Activated CD8-positive, alpha-beta T cell treated with anti-CD3 and anti-CD28 coated beads, Interleukin-2, amount 10 ng/mL, durations not matched to agents 7 days and 5 days (primary cell): ENCODE measurements around the gene APH1B. TPM values are rescaled to one million over a fixed set of nuclear protein-coding genes. Genes with fewer than 3 reads are reported as not detected.

Experiments used
- ATAC-seq: fragments of 150-1000 bp; cut with Tn5 transposase; one replicate; pipeline ENCODE4 v1.10.0; 2021; ENCODE audit warnings: moderate library complexity
- CTCF ChIA-PET: fragments of 350-600 bp; sonication (Branson Sonifier 250); formaldehyde crosslinking; loops from one replicate; lab custom pipeline; 2021; ENCODE audit warnings: antibody characterized with exemption; lab: Charles Lee
- POLR2A ChIA-PET: fragments of 350-600 bp; sonication (Branson Sonifier 250); formaldehyde crosslinking; loops from one replicate; lab custom pipeline; 2021; ENCODE audit warnings: antibody characterized with exemption; lab: Charles Lee
- DNase-seq: peaks from one replicate; pipeline ENCODE4 v3.0.0-alpha.2; 2020
- H3K27ac Mint-ChIP-seq: one replicate; pipeline ENCODE4 v1.8.0; 2021; ENCODE audit warnings: mild to moderate bottlenecking, mixed read lengths
- H3K27me3 Mint-ChIP-seq: one replicate; pipeline ENCODE4 v1.8.0; 2021; ENCODE audit warnings: low read depth, mixed read lengths
- H3K36me3 Mint-ChIP-seq: one replicate; pipeline ENCODE4 v1.8.0; 2021; ENCODE audit warnings: low read depth, mixed read lengths
- H3K4me1 Mint-ChIP-seq: one replicate; pipeline ENCODE4 v1.8.0; 2021; ENCODE audit warnings: low read depth, mixed read lengths
- H3K4me3 Mint-ChIP-seq: one replicate; pipeline ENCODE4 v1.8.0; 2021; ENCODE audit warnings: mild to moderate bottlenecking, mixed read lengths
- H3K9me3 Mint-ChIP-seq: one replicate; pipeline ENCODE4 v1.8.0; 2022; ENCODE audit warnings: mixed read lengths; ENCODE audit not compliant: insufficient read depth
- total RNA-seq, 2 experiments: library from RNA; stranded (reverse); gene quantifications; one replicate each; pipeline ENCODE4 v1.2.3, GENCODE V29; 2021

APH1B gene
- total RNA-seq, 2 experiments from 2014 or later, result 9.1 to 10.1 TPM

DNA sequence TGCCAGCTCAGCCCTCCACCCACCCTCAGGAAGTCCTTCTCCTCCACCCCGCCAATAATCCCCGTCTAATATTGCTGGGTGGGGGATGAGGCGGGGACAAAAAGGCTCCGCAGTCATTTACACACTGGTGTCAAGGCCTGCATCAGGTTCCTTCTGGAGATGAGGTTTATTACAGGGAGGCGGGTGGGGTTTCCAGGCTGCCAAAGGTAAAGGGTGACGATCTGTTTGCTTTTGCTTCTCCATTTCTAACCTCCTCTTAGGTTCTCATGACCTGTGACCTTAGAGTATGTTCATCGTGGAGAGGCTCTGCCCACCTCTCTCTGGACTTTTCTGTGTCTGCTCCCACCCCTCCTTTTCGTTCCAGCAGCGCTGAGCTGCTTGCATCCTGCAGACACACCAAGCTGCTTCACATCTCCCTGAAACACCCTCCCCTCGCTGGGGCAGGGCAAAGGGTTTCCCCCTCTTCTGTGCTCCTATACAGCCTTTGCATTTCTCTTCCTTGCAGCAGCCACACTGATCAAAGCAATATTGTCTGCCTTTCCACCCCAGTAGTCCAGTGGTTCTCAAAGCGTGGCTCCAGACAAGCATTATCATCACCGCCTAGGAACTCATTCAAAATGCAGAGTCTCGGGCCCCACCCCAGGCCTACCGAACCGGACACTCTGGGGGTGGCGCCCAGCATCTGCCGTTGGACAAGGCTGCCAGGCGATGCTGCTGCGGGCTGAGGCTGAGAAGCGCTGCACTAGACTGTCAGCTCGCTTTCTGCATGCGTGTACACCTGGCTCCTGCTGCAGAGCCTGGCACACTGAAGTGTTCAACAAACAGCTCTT is 77.6 kb downstream of the APH1B start:
- POLR2A ChIA-PET, result no interaction called here
- H3K27ac Mint-ChIP-seq, result no peak overlapping the region
- H3K4me1 Mint-ChIP-seq, result no peaks in the 10 kb centered on the region
- no peak overlapping the region for H3K4me3 Mint-ChIP-seq
- ATAC-seq (no peak), DNase-seq (no peak)
- CTCF ChIA-PET, result no interaction called here
- H3K27me3 Mint-ChIP-seq, result peaks cover 12% of the 10 kb centered on the region
- no peaks in the 10 kb centered on the region for H3K36me3 Mint-ChIP-seq
- no peaks in the 10 kb centered on the region for H3K9me3 Mint-ChIP-seq

DNA sequence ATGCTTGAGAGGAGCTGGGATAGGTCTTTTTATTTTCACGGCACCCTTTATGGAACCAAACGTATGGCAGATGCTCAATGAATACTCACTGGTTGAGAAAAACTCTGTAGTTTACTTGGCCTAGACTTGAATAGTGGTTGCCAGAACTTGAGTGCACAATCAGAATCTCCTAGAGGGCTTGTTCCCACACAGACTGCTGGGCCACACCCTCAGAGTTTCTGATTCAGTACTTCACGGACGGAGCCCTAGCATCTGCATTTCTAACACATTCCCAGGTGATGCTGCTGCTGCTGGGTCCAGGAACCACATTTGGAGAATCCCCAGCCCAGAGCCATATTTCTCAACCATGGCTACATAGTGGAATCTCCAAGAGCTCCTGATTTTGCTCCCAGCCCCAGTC is 79.7 kb downstream of the APH1B start:
- peaks cover 18% of the 10 kb centered on the region for H3K27me3 Mint-ChIP-seq
- no peak overlapping the region for H3K27ac Mint-ChIP-seq
- DNase-seq (no peak), ATAC-seq (no peak)
- no peak overlapping the region for H3K4me3 Mint-ChIP-seq
- no peaks in the 10 kb centered on the region for H3K9me3 Mint-ChIP-seq
- CTCF ChIA-PET, result interaction anchor here (0.6 kb wide), 1 partner anchor 10 kb away, joined by 3 read pairs; no protein-coding TSS in a partner anchor
- H3K4me1 Mint-ChIP-seq, result no peaks in the 10 kb centered on the region
- no peaks in the 10 kb centered on the region for H3K36me3 Mint-ChIP-seq
- POLR2A ChIA-PET, result interaction anchor here (0.6 kb wide), 1 partner anchor 200 kb away, joined by 3 read pairs; the partner anchor contains the start of gene RPS27L

DNA sequence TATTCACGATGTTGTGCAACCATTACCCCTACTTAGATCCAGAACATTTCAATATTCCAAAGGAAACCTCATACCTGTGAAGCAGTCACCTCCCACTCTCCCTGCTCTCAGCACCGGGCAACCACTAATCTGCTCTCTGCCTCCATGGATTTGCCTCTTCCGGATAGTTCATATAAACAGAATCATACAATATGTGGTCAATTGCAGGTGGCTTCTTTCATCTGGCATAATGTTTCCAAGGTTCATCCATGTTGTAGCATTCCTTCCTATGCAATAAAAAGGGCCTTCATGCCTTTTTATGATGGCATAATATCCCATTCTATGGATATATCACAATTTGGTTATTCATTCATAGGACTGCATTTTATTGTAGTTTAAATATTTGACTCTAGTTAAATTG is 80.3 kb downstream of the APH1B start:
- H3K27ac Mint-ChIP-seq, result no peak overlapping the region
- POLR2A ChIA-PET, result no interaction called here
- H3K4me1 Mint-ChIP-seq, result no peaks in the 10 kb centered on the region
- no peak for ATAC-seq
- H3K4me3 Mint-ChIP-seq, result no peak overlapping the region
- DNase-seq, result no peak
- H3K9me3 Mint-ChIP-seq, result no peaks in the 10 kb centered on the region
- H3K27me3 Mint-ChIP-seq, result peaks cover 20% of the 10 kb centered on the region
- H3K36me3 Mint-ChIP-seq, result no peaks in the 10 kb centered on the region
- CTCF ChIA-PET, result interaction anchor here (1.3 kb wide), 1 partner anchor 309 kb away, joined by 3 read pairs; no protein-coding TSS in a partner anchor

DNA sequence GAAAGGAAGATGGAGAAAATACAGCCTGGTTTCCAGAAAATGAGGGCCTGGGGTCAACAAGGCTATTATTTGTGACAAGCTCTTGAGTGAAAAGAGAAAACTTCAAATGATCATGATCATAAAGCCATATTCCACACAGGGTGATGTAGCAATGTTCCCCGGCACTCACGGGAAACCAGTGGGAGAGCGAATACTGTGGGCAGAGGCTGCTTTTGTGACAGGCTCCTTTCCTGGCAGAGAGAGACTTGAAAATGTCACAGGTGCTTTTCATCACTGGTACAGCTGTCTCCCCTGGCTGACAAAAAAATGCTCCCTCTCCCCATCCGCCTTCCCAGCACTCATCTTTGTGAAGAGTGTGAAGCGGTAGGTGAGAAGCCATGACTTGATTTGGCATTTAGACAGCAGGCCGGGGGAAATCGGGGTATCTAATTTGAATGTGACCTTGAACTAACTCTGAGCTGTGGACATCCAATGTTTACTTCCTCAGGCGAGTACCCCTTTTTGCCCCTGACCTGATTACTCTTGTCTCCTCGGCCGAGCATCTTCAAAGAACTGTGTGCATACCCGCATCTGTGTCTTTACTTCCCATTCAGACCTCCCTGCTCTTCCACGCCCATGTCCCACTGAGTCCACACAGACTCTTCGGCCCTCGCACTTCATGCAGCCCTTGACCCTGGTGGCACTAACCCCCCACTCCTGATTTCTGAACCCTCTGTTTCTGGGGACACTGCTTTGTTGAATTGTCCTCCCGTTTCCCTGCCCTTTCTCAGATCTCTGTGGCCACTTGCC is 81.0 kb downstream of the APH1B start:
- POLR2A ChIA-PET, result no interaction called here

More for the DNA sequence above, 81.0 kb downstream of the APH1B start:
- DNase-seq (no peak), ATAC-seq (no peak)
- no peaks in the 10 kb centered on the region for H3K9me3 Mint-ChIP-seq
- no peaks in the 10 kb centered on the region for H3K36me3 Mint-ChIP-seq
- H3K4me3 Mint-ChIP-seq, result no peak overlapping the region
- peaks cover 23% of the 10 kb centered on the region for H3K27me3 Mint-ChIP-seq
- H3K4me1 Mint-ChIP-seq, result no peaks in the 10 kb centered on the region
- no peak overlapping the region for H3K27ac Mint-ChIP-seq
- CTCF ChIA-PET, result interaction anchor here (1.3 kb wide), 1 partner anchor 310 kb away, joined by 3 read pairs; no protein-coding TSS in a partner anchor

Other genes with a start within 250 kb of the APH1B start
- gene TPM1, start 234.9 kb upstream of the APH1B start, total RNA-seq, result 1 to 10 TPM; 7.4 to 7.8 TPM
- gene LACTB, start 155.7 kb upstream of the APH1B start, total RNA-seq, result 10 to 100 TPM in 1 of 2 experiments, 1 to 10 TPM in 1; 9.7 to 11.1 TPM
- 100 to 1,000 TPM; 235 to 238 TPM for gene RPS27L, start 120.1 kb upstream of the APH1B start, total RNA-seq
- gene RAB8B, start 88.0 kb upstream of the APH1B start, total RNA-seq, result 100 to 1,000 TPM; 112 to 113 TPM
- gene CA12, start 104.2 kb downstream of the APH1B start, total RNA-seq, result not detected
- gene USP3, start 227.0 kb downstream of the APH1B start, total RNA-seq, result 10 to 100 TPM; 48.3 to 49.1 TPM